GM12872 (cell line): ENCODE measurements around the gene CCSER1.

ENCODE experiments used
- TF ChIP-seq, protein P1 (sequence below): IDR thresholded peaks from 3 replicates; pipeline ENCODE4 v1.5.1; 2011; ENCODE audit warnings: low read depth, mild to moderate bottlenecking, low read length, moderate library complexity; ENCODE audit not compliant: insufficient read depth

CCSER1 gene

DNA sequence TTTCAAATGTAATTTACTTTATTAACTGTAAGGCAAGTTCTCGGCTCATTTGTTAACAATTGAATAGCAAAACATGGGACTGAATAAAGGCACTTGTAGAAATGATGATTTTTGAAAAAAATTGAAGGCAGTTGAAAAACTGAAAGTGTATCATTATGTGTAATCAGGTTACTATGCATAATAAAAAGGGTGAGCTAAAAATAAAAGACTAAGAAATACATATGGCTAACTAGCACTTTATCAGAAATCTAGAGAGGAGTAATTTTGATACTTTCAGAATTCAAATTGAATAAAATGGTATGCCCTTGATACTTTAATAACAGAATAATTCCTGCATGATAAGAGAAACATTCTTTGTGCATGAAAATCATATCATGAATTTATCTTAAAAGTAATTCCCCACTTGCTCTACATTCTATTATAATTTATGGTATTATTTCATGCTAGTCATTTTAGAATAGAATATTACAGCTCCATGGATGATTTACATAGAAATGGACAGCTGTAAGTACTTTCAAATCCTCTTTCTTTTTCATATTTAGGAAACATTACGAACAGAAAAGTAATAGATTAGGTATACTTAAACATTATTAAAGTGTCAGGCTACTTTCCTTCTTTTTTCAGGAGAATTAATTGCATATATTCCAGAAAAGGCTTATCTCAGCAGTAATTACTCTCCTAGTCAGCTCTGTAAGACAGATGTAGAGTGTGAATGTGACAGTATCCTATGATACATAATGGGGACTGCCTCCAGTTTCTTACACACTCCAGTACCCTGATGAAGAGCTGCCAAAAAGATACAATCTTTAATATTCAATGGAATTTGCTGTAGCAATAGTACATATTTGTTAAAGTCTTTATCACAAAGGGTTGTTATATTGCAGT lies 697.3 kb downstream of the CCSER1 start:
- TF ChIP-seq, protein P1, sequence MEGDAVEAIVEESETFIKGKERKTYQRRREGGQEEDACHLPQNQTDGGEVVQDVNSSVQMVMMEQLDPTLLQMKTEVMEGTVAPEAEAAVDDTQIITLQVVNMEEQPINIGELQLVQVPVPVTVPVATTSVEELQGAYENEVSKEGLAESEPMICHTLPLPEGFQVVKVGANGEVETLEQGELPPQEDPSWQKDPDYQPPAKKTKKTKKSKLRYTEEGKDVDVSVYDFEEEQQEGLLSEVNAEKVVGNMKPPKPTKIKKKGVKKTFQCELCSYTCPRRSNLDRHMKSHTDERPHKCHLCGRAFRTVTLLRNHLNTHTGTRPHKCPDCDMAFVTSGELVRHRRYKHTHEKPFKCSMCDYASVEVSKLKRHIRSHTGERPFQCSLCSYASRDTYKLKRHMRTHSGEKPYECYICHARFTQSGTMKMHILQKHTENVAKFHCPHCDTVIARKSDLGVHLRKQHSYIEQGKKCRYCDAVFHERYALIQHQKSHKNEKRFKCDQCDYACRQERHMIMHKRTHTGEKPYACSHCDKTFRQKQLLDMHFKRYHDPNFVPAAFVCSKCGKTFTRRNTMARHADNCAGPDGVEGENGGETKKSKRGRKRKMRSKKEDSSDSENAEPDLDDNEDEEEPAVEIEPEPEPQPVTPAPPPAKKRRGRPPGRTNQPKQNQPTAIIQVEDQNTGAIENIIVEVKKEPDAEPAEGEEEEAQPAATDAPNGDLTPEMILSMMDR: no peak

- TF ChIP-seq, protein P1: no peak
These were observed 698.7 kb downstream of the CCSER1 start for GRCh38 chr4:90825849-90826248.

DNA sequence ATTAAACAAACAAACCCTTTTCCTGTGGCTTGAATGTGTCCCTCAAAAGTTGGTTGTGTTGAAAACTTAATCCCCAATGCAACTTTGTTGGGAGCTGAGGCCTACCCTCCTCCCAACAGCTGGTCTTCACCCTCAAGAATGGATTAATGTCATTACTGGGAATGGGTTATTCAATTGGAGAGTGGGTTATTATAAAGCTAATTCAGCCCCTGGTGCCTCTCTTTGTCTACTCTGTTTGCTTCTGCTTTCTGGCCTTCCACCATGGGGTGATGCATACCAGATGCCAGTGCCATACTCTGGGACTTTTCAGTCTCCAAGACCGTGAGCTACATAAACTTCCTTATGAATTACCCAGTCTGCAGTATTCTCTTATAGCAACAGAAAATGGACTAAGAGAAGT lies 706.5 kb downstream of the CCSER1 start:
- TF ChIP-seq, protein P1: no peak

GRCh38 chr4:90837241-90837640 lies 710.0 kb downstream of the CCSER1 start:
- TF ChIP-seq, protein P1: no peak

- TF ChIP-seq, protein P1: no peak
These were observed 713.1 kb downstream of the CCSER1 start for GRCh38 chr4:90840291-90840690.

DNA sequence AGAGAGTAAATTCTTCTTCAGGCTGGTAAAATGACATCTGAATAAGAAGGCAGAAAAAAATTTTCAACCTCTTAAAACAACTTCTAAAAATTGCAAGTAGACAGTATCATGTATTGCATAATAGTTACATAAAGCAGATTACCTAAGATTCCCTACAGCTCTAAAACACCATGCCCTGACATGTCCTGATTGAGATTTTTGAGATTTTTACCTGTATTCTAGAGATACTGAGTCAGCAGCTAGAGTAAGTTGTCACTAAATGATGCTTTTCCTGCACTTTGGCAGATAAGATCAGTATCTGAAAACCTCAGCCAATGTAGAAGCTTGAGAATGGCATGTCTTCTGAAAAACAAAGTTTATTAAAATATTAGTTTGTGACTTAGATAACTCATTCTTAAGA lies 713.6 kb downstream of the CCSER1 start:
- TF ChIP-seq, protein P1: no peak

- TF ChIP-seq, protein P1: no peak
These were observed 714.5 kb downstream of the CCSER1 start for GRCh38 chr4:90841676-90842075.
